HG03565 (cell line): ENCODE measurements around the gene KLHDC4.

Experiments
- ATAC-seq: cut with Tn5 transposase; IDR thresholded peaks from one replicate; pipeline ENCODE4 v1.9.1; 2021; ENCODE audit warnings: mild to moderate bottlenecking, moderate library complexity; ENCODE audit not compliant: unreplicated experiment

Gene KLHDC4

DNA sequence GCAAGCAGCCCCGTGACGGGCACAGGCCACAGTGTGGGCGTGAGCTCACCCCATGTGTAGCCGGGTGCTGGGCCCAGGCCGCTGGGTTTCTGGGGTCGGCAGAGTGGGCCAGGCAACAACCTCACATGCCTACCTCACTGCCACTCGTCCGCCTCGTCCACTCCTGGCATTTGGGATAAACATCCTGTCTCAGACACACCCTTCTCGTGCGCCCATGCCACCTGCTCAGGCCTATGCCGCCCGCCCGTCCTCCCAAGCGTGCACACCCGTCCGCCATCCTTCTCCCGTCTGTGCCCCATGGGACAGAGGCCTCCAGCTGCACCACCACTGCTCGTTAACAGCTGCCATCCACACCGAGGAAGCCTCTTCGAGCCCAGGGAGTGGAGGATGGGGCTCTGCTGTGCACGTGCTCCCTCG, 64.3 kb downstream of the KLHDC4 start:
- no peak for ATAC-seq

DNA sequence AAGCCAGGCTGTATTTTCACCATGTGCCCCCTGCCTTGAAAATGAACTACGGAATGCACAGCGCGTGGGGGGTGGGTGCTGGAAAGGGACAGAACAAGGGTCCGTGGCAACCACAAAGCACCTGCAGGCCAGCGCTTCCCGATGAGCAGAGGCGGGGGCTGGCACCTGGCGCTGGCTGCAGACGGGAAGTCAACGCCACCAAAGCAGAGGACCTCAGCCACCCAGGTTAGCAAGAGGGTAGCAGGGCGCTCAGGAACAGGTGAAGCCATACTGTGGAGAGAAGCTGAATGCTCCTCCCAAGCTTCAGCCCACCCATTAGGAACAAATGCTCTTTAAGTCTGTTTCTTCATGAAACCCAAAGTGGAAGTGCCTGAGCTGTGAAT, 64.7 kb downstream of the KLHDC4 start:
- ATAC-seq: no peak

DNA sequence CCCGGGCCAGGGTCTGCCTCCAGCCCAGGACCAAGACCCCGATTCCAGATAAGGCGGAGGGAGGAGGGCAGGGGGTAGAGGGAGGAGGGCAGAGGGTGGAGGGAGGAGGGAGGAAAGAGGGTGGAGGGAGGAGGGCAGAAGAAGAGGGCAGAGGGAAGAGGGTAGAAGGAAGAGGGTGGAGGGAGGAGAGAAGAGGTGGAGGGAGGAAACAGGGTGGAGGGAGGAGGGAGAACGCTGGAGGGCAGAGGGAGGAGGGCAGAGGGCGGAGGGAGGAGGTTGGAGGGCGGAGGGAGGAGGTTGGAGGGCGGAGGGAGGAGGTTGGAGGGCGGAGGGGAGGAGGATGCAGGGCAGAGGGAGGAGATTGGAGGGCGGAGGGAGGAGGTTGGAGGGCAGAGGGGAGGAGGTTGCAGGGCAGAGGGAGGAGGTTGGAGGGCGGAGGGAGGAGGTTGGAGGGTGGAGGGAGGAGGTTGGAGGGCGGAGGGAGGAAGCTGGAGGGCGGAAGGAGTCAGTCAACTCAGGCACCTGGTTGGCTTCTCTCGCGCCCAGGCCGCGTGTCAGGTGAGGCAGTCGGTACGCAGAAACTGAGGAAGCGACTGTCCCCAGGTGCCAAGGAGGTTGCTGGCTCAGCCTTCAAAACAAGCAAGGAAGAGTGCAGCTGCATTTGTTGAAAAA, 65.2 kb downstream of the KLHDC4 start:
- ATAC-seq: no peak

DNA sequence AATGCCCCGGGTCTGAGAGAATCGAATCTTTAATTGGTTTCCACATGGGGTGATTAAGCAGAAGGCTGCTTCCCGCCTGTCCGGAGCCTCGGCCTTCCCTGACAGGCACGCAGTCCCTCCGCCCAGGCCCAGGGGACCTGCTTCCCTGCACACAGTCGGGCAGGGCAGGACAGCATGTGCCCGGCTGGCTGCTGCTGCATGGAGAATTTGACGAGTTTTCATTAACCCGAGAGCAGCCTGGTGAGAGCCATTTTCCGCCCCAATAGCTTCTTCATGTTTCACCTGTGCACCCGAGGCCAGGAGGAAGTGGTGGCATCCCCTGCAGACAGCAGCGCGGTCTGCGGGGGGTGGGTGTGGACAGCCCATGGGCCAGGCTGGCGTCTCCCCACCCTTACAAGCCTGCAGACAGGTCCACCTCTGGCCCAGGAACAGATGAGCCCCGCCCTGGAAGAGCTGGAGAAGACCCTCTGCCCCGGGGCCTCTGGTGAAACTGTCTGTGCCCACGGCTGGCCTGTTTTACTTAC, 67.0 kb downstream of the KLHDC4 start:
- ATAC-seq: no peak

DNA sequence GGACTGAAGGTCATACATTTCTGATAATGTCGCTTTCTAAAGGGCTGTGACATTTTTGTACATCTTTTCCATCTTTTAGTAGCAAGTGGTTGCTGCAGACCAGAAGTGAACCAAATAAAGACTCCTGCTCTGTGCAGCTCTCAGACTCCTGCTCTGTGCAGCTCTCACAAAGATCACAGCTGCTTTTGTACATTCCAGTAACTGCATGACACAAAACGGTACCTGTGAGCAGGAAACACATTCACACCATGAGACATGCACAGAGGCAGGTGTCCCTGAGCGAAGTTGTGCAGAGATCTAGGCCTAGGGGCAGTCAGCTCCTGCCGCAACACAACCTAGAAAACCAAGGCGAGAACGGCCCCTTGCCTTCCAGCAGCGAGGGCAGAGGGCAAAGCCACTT, 67.5 kb downstream of the KLHDC4 start:
- no peak for ATAC-seq

DNA sequence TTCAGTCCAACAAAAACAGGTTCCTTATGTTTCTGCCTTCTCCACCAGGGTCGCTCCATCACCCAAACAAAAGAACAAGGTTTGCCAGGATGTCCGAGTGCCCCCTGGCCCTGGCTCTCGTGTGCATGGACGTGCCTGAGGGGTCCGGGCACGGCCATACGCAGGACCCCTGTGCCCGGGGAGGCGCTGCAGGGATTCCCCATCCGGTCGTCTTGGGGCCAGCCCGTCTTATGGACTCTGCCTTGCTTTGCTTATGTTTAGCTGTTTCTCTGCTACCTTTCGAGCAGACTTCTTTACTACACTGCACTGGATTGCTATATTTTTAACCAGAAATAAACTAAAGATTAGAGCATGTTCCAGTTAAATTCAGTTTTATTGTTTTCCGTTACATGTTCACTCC, 68.0 kb downstream of the KLHDC4 start:
- no peak for ATAC-seq

DNA sequence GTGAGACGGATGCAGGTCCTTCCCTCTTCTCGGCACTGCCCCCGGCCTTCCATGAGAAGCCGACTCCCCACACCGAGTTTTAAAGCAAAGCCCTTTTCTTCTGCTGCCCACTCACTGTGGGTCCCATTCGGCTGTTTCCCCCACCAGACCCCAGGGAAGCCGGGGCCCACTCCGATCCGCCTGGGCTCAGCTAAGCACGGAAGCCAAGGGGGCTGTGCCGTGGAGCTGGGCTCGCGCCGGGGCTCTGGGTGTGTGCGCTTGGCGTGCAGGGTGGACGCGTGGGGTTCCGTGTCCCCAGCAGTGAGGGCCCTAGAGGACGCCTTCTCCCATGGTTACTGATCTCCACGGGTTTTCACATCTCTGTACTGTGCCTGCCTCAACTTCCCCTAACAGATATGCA, 68.5 kb downstream of the KLHDC4 start:
- no peak for ATAC-seq

DNA sequence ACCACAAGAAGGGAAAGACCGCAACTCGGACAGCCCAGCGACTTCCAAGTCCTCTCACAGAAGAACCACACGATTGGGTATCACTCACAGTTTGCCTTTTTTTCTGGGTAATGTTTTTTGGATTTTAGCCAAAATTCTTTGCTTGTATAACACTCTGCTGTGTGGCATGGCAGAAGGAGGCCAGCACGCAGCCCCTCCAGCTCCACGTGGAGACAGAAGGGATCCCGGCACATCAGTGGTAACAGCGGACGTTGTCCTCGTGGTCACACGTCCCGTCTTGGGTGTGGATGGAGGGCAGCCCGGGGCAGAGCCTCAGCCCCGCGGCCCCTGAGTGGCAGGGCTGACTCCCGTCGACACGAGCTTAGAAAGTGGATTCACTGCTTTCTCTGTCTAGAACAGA, 69.1 kb downstream of the KLHDC4 start:
- ATAC-seq: no peak

DNA sequence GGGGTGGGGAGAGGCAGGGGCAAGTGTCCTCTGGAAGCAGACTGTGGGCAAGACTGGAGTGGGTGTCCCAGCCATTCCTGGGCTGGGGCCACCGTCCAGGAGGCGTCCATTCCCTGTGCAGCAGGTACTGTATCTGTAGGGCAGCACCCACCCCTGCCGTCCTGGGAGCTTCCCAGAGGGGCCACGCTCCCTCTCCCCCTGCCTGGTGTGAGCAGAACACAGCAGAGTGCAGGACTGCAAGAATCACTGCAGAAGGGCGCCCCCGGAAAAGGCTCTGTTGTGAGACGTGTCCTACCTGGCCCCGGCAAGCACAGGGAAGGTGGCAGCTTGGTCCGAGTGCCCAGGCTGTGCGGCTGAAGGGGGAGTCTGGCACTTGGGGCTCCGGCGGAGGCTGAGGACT, 70.3 kb downstream of the KLHDC4 start:
- ATAC-seq: no peak

DNA sequence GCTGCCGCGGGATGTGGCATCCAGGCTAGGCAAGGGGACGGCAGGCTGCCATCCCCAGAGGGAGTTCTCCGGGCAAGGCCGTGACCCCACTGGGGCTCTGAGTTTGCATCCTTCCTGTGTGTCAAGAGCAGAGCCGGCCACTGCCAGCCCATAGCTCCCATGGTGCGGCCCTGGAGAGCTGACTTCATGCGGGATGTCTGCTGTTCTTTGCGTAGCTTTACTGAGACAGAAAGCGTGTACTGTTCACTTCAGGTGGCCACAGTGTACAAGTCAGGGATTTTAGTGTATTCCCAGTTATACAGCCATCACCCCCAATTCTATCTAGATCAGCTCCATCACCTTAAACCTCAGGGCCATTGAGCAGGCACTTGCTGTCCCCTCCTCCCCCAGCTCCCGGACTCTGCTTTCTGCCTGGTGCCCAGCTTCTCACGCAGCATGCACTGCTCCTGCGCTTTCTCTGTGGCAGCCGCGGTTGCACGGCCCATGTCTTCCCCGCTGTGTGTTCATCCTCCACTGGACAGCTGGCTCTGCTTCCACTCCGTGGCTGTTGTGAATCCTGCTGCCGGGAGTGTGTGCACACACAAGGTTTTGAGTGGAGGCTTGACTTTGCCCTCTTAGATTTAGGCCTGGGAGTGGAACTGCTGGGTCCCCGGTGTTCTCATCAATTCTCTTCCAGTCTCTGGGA, 71.2 kb downstream of the KLHDC4 start:
- ATAC-seq: no peak

DNA sequence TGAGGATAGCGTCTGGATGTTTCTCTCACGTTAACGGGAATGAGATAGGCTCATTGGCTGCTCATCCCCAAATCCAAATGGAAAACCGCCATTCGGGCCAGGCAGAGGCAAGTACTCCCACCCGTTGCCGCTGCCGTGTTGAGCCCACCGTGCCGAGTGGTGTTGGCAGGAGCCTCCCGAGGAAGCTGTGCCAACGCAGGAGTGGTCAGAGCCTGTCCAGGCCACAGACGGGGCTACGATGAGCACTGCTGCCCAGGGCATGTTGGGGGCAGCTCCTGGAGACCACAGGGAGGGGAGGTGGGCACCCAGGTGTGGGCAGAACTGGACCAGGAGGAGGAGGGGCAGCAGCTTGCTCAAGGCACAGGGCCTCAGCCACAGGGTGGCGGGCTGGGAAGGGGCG, 72.0 kb downstream of the KLHDC4 start:
- no peak for ATAC-seq

DNA sequence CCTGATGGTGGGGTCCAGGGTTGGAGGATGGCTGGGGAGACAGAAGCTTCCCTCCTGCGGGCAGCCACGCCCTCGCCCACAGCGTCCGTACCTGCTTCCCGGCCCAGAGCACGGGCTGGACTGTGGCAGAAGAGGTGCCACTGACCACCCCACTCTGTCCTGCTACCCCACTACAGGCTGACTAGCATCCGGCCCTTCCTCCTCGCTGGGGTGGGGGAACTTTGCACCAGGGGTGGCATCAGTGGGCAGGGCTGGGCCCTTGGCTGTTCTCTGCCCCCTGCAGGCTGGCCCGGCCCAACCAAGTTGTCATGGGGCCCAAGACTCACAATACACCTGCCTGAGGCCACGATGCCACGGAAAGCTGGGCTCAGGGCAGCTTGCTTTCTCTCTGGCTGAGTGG, 73.0 kb downstream of the KLHDC4 start:
- no peak for ATAC-seq

DNA sequence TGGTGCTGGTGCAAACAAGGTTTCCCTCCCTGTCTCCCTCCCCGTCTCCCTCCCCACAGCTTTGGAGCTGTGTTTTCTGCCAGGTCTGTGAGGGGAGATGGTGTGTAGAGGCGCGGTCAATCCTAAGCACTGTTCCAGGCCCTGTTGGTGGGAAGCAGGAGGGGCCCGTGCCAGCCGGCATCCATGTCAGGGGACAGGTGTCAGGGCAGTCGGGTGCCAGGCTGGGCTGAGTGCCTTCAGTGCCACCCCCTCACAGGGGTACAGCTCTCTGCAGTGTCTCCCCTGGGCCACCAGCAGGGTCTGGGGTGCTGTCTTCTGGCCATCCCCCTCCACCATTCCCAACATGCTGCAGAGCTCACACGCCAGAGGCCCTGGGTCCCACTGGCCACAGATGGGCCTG, 73.6 kb downstream of the KLHDC4 start:
- ATAC-seq: no peak

DNA sequence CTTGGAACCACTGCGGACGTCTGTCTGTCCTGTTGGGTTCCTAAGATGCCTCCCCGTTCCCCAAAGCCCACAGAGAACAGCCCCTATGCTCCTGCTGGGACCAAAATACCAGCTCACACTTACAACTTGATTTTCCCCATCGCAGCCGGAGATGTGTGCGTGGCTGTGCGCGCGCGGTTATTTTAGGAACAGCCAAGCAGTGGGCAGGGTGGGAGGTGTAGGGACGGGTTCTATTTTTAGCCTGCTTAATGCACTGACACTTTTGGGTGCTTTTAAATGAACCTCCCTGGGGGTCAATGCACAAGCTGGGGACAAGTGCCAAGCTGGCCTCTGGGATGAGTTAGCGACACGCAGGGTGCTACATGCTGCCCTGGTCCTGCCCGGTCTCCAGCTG, 74.1 kb downstream of the KLHDC4 start:
- ATAC-seq: no peak

DNA sequence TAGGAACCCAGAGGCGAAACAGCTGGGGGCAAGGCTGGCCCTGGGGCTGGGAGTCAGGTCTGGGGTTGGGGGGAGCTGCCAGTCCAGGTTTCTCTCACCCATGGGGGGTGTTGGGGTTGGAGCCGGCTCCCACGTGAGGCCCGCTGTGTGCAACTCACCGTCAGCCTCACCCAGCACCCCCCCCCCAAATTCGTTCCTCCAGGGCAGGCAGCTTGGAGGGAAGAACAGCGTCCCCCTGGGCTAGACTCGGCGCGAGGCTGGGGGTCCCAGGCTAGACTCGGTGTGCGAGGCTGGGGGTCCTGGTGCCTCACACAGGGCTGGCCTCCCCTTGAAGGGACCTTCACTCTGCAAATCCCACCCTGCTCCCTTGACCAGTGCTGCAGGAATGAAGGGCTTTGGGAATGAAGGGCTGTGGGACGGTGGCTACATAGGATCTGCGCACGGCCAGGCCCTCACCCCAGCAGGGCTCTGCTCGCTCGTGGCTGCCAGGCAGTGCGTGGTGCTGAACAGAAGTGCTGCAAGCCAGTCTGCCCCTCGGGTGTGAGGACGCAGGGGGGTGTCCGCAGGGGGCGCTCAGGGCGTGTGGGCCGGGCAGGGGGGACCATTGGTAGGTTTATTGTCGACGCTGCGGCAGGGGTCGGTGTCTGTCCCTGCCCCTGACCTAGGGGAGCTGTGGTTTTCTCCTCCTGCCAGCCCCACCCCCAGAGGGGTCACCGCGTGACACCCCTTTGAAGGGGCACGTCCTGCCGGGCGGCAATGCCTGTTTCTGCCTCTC, 74.7 kb downstream of the KLHDC4 start:
- no peak for ATAC-seq

DNA sequence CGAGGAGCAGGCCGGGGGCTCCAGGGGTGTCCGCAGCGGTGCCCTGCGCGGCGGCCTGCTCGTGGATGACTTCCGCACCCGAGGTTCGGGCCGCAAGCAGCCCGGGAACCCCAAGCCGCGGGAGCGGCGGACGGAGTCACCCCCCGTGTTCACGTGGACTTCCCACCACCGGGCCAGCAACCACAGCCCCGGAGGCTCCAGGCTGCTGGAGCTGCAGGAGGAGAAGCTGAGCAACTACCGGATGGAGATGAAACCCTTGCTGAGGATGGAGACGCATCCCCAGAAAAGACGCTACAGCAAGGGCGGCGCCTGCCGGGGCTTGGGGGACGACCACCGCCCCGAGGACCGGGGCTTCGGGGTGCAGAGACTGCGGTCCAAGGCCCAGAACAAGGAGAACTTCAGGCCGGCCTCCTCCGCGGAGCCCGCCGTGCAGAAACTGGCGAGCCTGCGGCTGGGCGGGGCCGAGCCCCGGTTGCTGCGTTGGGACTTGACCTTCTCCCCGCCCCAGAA, 75.8 kb downstream of the KLHDC4 start:
- no peak for ATAC-seq

DNA sequence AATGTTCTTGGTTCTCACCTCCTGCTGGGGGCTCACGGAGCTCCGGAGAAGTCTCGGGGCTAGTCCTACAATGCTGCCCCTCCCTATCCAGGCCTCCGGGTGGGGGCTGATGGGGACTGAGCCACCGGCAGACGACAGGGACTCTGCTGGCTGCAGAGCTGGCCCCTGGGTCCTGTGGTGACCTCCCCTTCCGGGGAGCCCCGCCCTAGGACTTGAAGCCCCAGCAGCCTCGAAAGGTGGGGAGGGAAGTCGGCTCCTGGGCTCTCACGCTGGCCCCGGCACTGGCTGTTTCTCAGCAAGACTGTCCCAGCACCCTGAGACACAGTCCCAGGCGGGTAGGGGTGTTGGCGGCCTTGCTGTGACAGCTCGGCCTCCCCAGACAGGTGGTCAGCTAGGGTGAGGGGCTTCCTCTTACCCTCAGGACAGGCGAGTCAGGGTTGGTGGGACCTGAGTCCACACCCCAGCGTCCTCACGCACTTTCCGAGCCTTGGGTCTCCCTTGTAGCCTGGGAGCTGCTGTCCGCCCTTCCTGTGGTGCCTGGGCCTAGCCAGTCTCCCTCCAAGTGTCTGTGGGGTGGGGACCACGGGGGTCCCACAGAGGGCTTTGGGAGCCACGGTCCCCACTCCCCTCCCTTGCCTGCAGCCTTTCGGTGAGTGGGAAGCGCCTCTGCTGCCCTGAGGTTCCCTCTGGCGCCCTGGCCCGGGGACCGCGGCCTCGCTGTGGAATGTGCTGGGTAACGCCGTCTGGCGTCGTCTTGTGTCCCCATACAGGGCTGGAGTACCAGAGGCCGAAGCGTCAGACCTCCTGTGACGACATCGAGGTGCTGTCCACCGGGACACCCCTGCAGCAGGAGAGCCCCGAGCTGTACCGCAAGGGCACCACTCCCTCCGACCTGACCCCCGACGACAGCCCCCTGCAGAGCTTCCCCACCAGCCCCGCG, 76.6 kb downstream of the KLHDC4 start:
- ATAC-seq: no peak

DNA sequence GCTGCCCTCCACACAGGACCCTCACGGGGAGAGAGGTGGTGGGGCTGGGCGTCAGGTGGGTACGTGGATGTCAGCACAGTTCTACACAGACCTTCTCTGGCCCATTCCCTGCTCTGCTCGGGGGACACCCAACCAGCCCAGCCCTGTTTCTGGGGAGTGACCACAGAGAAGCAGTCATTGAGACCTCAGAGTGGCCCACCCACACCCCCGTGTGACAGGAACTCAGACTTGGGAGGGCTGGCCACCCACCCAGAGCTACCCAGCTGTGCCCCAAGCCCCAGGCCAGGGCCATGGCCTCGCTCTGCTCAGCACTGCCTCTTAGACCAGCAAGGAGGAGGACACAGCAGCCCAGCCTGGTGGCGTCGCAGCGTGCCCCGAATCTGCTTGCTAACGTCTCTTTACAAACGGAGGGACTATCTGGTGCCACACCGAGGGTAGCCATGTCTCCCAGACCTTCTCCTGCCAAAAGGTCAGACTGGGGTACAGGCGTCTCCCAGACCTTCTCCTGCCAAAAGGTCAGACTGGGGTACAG, 77.7 kb downstream of the KLHDC4 start:
- no peak for ATAC-seq

DNA sequence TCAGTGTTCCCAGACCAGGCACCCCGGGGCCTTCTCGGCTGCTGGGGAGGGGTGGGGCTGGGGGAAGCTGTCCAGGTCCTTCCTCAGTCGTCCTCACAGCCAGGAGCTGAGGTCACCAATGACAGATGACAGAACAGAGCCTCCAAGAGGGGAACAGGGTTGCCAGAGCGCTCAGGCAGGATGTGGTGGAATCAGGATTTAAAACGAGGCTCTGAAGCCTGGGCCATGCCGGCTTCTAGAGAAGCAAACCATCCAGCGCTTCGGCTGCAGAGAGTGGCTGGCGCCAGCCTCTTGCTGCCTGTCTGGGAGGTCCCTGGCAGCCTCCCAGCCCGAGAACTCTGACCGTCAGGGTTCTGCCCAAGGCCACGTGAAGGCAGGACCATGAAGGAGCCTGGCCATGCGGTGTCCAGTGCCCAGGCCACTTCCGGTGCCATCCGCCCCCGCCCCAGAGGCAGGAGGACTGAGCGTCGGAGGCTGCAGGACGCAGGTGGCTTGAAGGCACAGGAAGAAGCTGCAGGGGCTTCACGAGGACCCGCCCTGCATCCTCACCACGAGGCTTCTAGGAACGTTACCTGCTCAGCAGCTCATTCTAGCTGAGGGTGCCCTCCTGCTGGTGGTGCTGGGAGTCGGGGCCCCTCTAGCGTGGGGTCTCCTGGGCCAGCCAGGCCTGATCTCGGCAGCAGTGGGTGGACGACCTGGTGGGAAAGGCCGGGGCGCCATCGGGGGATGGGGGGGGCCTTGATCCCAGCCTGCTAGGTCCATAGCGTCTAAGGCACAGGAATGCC, 78.5 kb downstream of the KLHDC4 start:
- ATAC-seq: no peak

DNA sequence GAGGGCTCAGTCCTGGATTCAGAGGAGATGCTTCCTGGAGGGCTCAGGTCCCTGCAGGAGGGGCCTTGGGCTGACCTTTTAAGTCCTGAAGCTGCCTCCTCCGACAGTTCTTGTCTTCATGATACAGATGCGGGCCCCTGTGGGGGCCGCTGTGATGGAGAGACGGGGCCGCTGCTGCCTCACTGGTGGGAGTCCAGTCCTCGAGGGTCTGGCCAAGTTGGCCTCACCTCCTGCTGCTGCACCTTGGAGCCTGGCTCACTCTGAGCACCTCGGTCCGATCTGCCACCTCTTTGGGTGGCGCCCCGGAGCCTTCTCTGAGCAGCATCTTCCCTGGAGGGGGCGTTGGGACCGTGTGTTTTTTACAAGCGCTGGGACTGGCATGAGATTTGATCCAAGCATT, 79.1 kb downstream of the KLHDC4 start:
- no peak for ATAC-seq
